Measurements from ENCODE around the gene ASZ1. TPM values are rescaled to one million over a fixed set of nuclear protein-coding genes. Genes with fewer than 3 reads are reported as not detected.
A peak's percentile ranks its signal among the peaks of the same experiment; 100 is the strongest.

ASZ1 gene
- total RNA-seq, 1 donor from 2014 or later = not detected

- no peaks in the 10 kb centered on the region for H3K9me3 Mint-ChIP-seq (ENCODE audit: unreplicated experiment)
- no peak for DNase-seq (ENCODE audit: low spot score)
- peak within 1 kb of the TSS; percentile 87 for H3K4me3 Mint-ChIP-seq (ENCODE audit: unreplicated experiment)
- peaks cover 36% of the 10 kb centered on the region for H3K27me3 Mint-ChIP-seq (ENCODE audit: unreplicated experiment)
- H3K27ac Mint-ChIP-seq (ENCODE audit: unreplicated experiment) = no peak within 1 kb of the TSS
- no peaks in the 10 kb centered on the region for H3K36me3 Mint-ChIP-seq (ENCODE audit: low read depth, unreplicated experiment)
- TF ChIP-seq CTCF (IDR thresholded peaks at IDR 0.05; ENCODE audit: unreplicated experiment) = no peak
- peaks cover 14% of the 10 kb centered on the region for H3K4me1 Mint-ChIP-seq (ENCODE audit: unreplicated experiment)
Observed at GRCh38 chr7:117322741-117323304, 104.5 kb downstream of the ASZ1 start, which contains the start of gene WNT2. Gene WNT2 (minus strand): TSS chr7:117323058. CDS start chr7:117322989, 69 bp downstream.

GRCh38 chr7:117320523-117320922 is 106.8 kb downstream of the ASZ1 start:
- TF ChIP-seq CTCF (IDR thresholded peaks at IDR 0.05; ENCODE audit: unreplicated experiment) = no peak
- Mint-ChIP-seq H3K27ac (ENCODE audit: unreplicated experiment) (no peak overlapping the region), H3K4me1 (ENCODE audit: unreplicated experiment) (peaks cover 14% of the 10 kb centered on the region), H3K36me3 (ENCODE audit: low read depth, unreplicated experiment) (no peaks in the 10 kb centered on the region), H3K9me3 (ENCODE audit: unreplicated experiment) (no peaks in the 10 kb centered on the region), H3K27me3 (ENCODE audit: unreplicated experiment) (peaks cover 38% of the 10 kb centered on the region), H3K4me3 (ENCODE audit: unreplicated experiment) (no peak overlapping the region)
- DNase-seq (ENCODE audit: low spot score) = no peak

GRCh38 chr7:117319181-117319580 is 108.1 kb downstream of the ASZ1 start:
- peaks cover 17% of the 10 kb centered on the region for H3K4me1 Mint-ChIP-seq (ENCODE audit: unreplicated experiment)
- H3K27ac Mint-ChIP-seq (ENCODE audit: unreplicated experiment) = no peak overlapping the region
- no peak for TF ChIP-seq CTCF (IDR thresholded peaks at IDR 0.05; ENCODE audit: unreplicated experiment)
- H3K36me3 Mint-ChIP-seq (ENCODE audit: low read depth, unreplicated experiment) = no peaks in the 10 kb centered on the region
- no peak overlapping the region for H3K4me3 Mint-ChIP-seq (ENCODE audit: unreplicated experiment)
- peaks cover 30% of the 10 kb centered on the region for H3K27me3 Mint-ChIP-seq (ENCODE audit: unreplicated experiment)
- no peak for DNase-seq (ENCODE audit: low spot score)
- no peaks in the 10 kb centered on the region for H3K9me3 Mint-ChIP-seq (ENCODE audit: unreplicated experiment)

GRCh38 chr7:117313582-117313981 is 113.7 kb downstream of the ASZ1 start:
- Mint-ChIP-seq H3K36me3 (ENCODE audit: low read depth, unreplicated experiment) (no peaks in the 10 kb centered on the region), H3K4me1 (ENCODE audit: unreplicated experiment) (peaks cover 3% of the 10 kb centered on the region), H3K27ac (ENCODE audit: unreplicated experiment) (no peak overlapping the region), H3K9me3 (ENCODE audit: unreplicated experiment) (no peaks in the 10 kb centered on the region), H3K27me3 (ENCODE audit: unreplicated experiment) (peaks cover 2% of the 10 kb centered on the region), H3K4me3 (ENCODE audit: unreplicated experiment) (no peak overlapping the region)
- no peak for DNase-seq (ENCODE audit: low spot score)
- TF ChIP-seq CTCF (IDR thresholded peaks at IDR 0.05; ENCODE audit: unreplicated experiment) = no peak

Other genes with a start within 250 kb of the ASZ1 start
- gene WNT2, start 104.4 kb downstream of the ASZ1 start, total RNA-seq (ENCODE audit: unreplicated experiment) = 0.41 TPM
- gene CFTR, start 52.5 kb upstream of the ASZ1 start, total RNA-seq (ENCODE audit: unreplicated experiment) = 0.18 TPM